A673 (cell line): ENCODE data around the gene KCNK16. TPM values are rescaled to one million over a fixed set of nuclear protein-coding genes. Genes with fewer than 3 reads are reported as not detected.

Experiments used
- BruUV-seq: library from RNA; stranded (reverse); fragments of 400-500 nt; replicated peaks from 2 replicates; lab custom pipeline; 2021; lab: Mats Ljungman, UMichigan
- CTCF ChIA-PET: fragments of 300-600 bp; sonication (Branson Sonifier 250); formaldehyde crosslinking; loops from one replicate; lab custom pipeline; 2022; ENCODE audit warnings: antibody characterized with exemption; lab: Charles Lee
- POLR2A ChIA-PET: fragments of 300-600 bp; sonication (Branson Sonifier 250); formaldehyde crosslinking; loops from one replicate; lab custom pipeline; 2022; ENCODE audit warnings: antibody characterized with exemption; ENCODE audit not compliant: low non-redundant PET; lab: Charles Lee
- DNase-seq: peaks from one replicate; pipeline ENCODE4 v3.0.0-alpha.2; 2015; ENCODE audit warnings: low spot score
- H3K27ac ChIP-seq: fragments of 200-600 bp; sonication (generic); 2 replicates; pipeline ENCODE4 v1.5.1; 2016; ENCODE audit warnings: mixed run types, low read depth, mild to moderate bottlenecking, mixed read lengths, antibody characterized with exemption, low read length; ENCODE audit not compliant: poor library complexity, severe bottlenecking
- H3K27me3 ChIP-seq: fragments of 200-600 bp; sonication (generic); replicated peaks from 2 replicates; pipeline ENCODE4 v1.6.1; 2017; ENCODE audit warnings: mixed run types, low read depth, mild to moderate bottlenecking, mixed read lengths, antibody characterized with exemption, low read length; ENCODE audit not compliant: insufficient read depth, poor library complexity
- H3K36me3 ChIP-seq: fragments of 200-600 bp; sonication (generic); 2 replicates; pipeline ENCODE4 v1.6.1; 2016; ENCODE audit warnings: mixed run types, mild to moderate bottlenecking, mixed read lengths, antibody characterized with exemption, low read length; ENCODE audit not compliant: insufficient read depth, poor library complexity, severe bottlenecking
- H3K4me1 ChIP-seq: fragments of 200-600 bp; sonication (generic); 2 replicates; pipeline ENCODE4 v1.6.1; 2017; ENCODE audit warnings: mixed run types, mild to moderate bottlenecking, mixed read lengths, antibody characterized with exemption, low read length; ENCODE audit not compliant: insufficient read depth, poor library complexity, severe bottlenecking
- H3K4me3 ChIP-seq: fragments of 200-600 bp; sonication (generic); 2 replicates; pipeline ENCODE4 v1.5.1; 2016; ENCODE audit warnings: low read depth, mixed run types, mild to moderate bottlenecking, mixed read lengths, low read length; ENCODE audit not compliant: poor library complexity, severe bottlenecking
- H3K9me3 ChIP-seq: fragments of 200-600 bp; sonication (generic); 2 replicates; pipeline ENCODE4 v1.6.1; 2016; ENCODE audit warnings: mixed run types, low read depth, mild to moderate bottlenecking, mixed read lengths, antibody characterized with exemption, low read length; ENCODE audit not compliant: poor library complexity, severe bottlenecking
- EZH2 ChIP-seq: fragments of 200-600 bp; sonication (generic); IDR thresholded peaks from 2 replicates; pipeline ENCODE4 v1.6.1; 2017; ENCODE audit warnings: borderline replicate concordance, low read depth, mild to moderate bottlenecking, mixed read lengths, antibody characterized with exemption, low read length; ENCODE audit not compliant: poor library complexity, severe bottlenecking
- intact Hi-C: fragments of 100-400 bp; cut with micrococcal nuclease; formaldehyde crosslinking; loops from one replicate; pipeline ENCODE4 v1.10.0; 2022; ENCODE audit not compliant: unreplicated experiment
- total RNA-seq: library from RNA; stranded (reverse); gene quantifications from 2 replicates; pipeline ENCODE4 v1.2.3, GENCODE V29; 2021
- TF ChIP-seq, protein P1 (sequence below): fragments of 300-800, 200-600 bp; sonication (generic); conservative IDR thresholded peaks from 2 replicates; pipeline ENCODE4 v1.5.1; 2017; ENCODE audit warnings: low read depth, mild to moderate bottlenecking, antibody characterized with exemption, low read length, moderate library complexity, mixed read lengths

Gene KCNK16
- total RNA-seq, 1 experiment from 2014 or later, result not detected

DNA sequence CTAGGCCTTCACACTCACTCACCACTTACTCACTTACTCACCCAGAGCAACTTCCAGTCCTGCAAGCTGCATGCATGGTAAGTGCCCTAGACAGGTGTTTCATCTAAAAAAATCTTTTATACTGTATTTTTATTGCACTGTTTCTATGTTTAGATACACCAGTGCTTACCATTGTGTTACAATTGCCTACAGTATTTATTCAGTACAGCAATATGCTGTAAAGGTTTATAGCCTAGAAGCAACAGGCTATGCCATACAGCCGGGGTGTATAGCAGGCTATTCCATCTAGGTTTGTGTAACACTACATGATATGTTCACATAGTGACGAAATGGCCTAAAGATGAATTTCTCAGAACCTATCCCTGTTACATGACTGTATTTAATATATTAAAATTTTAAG, 56.1 kb downstream of the KCNK16 start:
- H3K36me3 ChIP-seq, result no peaks in the 10 kb centered on the region
- no peak overlapping the region for H3K27ac ChIP-seq
- ChIA-PET POLR2A (no interaction called here), CTCF (no interaction called here)
- TF ChIP-seq, protein P1, sequence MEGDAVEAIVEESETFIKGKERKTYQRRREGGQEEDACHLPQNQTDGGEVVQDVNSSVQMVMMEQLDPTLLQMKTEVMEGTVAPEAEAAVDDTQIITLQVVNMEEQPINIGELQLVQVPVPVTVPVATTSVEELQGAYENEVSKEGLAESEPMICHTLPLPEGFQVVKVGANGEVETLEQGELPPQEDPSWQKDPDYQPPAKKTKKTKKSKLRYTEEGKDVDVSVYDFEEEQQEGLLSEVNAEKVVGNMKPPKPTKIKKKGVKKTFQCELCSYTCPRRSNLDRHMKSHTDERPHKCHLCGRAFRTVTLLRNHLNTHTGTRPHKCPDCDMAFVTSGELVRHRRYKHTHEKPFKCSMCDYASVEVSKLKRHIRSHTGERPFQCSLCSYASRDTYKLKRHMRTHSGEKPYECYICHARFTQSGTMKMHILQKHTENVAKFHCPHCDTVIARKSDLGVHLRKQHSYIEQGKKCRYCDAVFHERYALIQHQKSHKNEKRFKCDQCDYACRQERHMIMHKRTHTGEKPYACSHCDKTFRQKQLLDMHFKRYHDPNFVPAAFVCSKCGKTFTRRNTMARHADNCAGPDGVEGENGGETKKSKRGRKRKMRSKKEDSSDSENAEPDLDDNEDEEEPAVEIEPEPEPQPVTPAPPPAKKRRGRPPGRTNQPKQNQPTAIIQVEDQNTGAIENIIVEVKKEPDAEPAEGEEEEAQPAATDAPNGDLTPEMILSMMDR, result no peak
- no peak for TF ChIP-seq EZH2
- no peak for DNase-seq
- peaks cover 9% of the 10 kb centered on the region for H3K27me3 ChIP-seq
- intact Hi-C loops, result no loop called here
- H3K4me1 ChIP-seq, result no peaks in the 10 kb centered on the region
- H3K9me3 ChIP-seq, result no peaks in the 10 kb centered on the region
- H3K4me3 ChIP-seq, result no peak overlapping the region
- BruUV-seq, result no TSS peak

Other genes with a start within 250 kb of the KCNK16 start
- gene SAYSD1, start 207.5 kb downstream of the KCNK16 start, total RNA-seq, result 15.8 and 16.2 TPM in 2 replicates
- gene KCNK5, start 93.2 kb downstream of the KCNK16 start, total RNA-seq, result 0.09 TPM in 1 of 2 replicates, not detected in the other
- not detected in 2 replicates for gene KCNK17, start 8.3 kb downstream of the KCNK16 start, total RNA-seq